MCF 10A (cell line): Measurements from ENCODE around the gene TPP2. TPM values are rescaled to one million over a fixed set of nuclear protein-coding genes. Genes with fewer than 3 reads are reported as not detected.

Experiments used
- BruUV-seq: library from RNA; stranded (reverse); fragments of 400-500 nt; replicated peaks from 2 replicates; lab custom pipeline; 2021; lab: Mats Ljungman, UMichigan
- CTCF ChIA-PET: fragments of 300-600 bp; sonication (Branson Sonifier 250); formaldehyde crosslinking; extraction: SDS; loops from one replicate; lab custom pipeline; 2021; ENCODE audit warnings: antibody characterized with exemption, inconsistent platforms; lab: Yijun Ruan, JAX
- POLR2A ChIA-PET: fragments of 300-600, 350-650 bp; sonication (Branson Sonifier 250); formaldehyde crosslinking; extraction: SDS; loops from one replicate; lab custom pipeline; 2020; ENCODE audit warnings: antibody characterized with exemption, inconsistent platforms; lab: Yijun Ruan, JAX
- DNase-seq: peaks from one replicate; pipeline ENCODE4 v3.0.0-alpha.2; 2018; ENCODE audit not compliant: unreplicated experiment
- H3K27ac Mint-ChIP-seq: one replicate; pipeline ENCODE4 v1.8.0; 2022; ENCODE audit warnings: mild to moderate bottlenecking, low read depth, mixed read lengths; ENCODE audit not compliant: unreplicated experiment
- H3K27me3 Mint-ChIP-seq: one replicate; pipeline ENCODE4 v1.8.0; 2022; ENCODE audit warnings: mixed read lengths; ENCODE audit not compliant: insufficient read depth, unreplicated experiment
- H3K36me3 Mint-ChIP-seq: one replicate; pipeline ENCODE4 v1.8.0; 2022; ENCODE audit warnings: mild to moderate bottlenecking, moderate library complexity, mixed read lengths; ENCODE audit not compliant: insufficient read depth, unreplicated experiment
- H3K4me1 Mint-ChIP-seq: one replicate; pipeline ENCODE4 v1.8.0; 2022; ENCODE audit warnings: mixed read lengths; ENCODE audit not compliant: insufficient read depth, unreplicated experiment
- H3K4me3 Mint-ChIP-seq: one replicate; pipeline ENCODE4 v1.8.0; 2022; ENCODE audit warnings: mild to moderate bottlenecking, moderate library complexity, mixed read lengths; ENCODE audit not compliant: unreplicated experiment
- H3K9me3 Mint-ChIP-seq: one replicate; pipeline ENCODE4 v1.8.0; 2022; ENCODE audit warnings: mixed read lengths; ENCODE audit not compliant: unreplicated experiment
- CTCF ChIP-seq: fragments of 200-600 bp; IDR thresholded peaks from one replicate; pipeline ENCODE4 v1.8.0; 2022; ENCODE audit warnings: antibody characterized with exemption, mild to moderate bottlenecking; ENCODE audit not compliant: unreplicated experiment
- intact Hi-C: fragments of 100-400 bp; cut with micrococcal nuclease; formaldehyde crosslinking; loops from 2 replicates; pipeline ENCODE4 v1.14.1; 2022
- total RNA-seq: library from RNA; stranded (reverse); gene quantifications from 2 replicates; pipeline ENCODE4 v1.2.3, GENCODE V29; 2022

The TPP2 gene
- total RNA-seq, 1 experiment from 2014 or later: 44.2 TPM

GRCh38 chr13:102569488-102569887, 27.3 kb upstream of the TPP2 start:
- Mint-ChIP-seq H3K9me3 (peaks cover 6% of the 10 kb centered on the region), H3K4me1 (no peaks in the 10 kb centered on the region), H3K27ac (no peak overlapping the region), H3K27me3 (no peaks in the 10 kb centered on the region), H3K4me3 (no peak overlapping the region), H3K36me3 (no peaks in the 10 kb centered on the region)
- no peak for DNase-seq
- TF ChIP-seq CTCF: no peak
- ChIA-PET POLR2A (interaction anchor here (0.7 kb wide), 2 partner anchors 12 to 31 kb away, joined by 3 to 4 read pairs; no protein-coding TSS in a partner anchor), CTCF (interaction anchor here (0.6 to 8.4 kb wide), 4 partner anchors 8 to 282 kb away, joined by 3 to 61 read pairs (median 4); no protein-coding TSS in a partner anchor)
- no TSS peak for BruUV-seq
- intact Hi-C loops: no loop called here

GRCh38 chr13:102571075-102571474, 25.7 kb upstream of the TPP2 start:
- DNase-seq: peak; percentile 24
- no peak for TF ChIP-seq CTCF
- intact Hi-C loops: no loop called here
- Mint-ChIP-seq H3K4me1 (no peaks in the 10 kb centered on the region), H3K27me3 (no peaks in the 10 kb centered on the region), H3K36me3 (no peaks in the 10 kb centered on the region), H3K27ac (no peak overlapping the region), H3K4me3 (no peak overlapping the region), H3K9me3 (no peaks in the 10 kb centered on the region)
- ChIA-PET CTCF (interaction anchor here (0.6 to 8.4 kb wide), 10 partner anchors 9 to 991 kb away, joined by 3 to 61 read pairs (median 3); no protein-coding TSS in a partner anchor), POLR2A (interaction anchor here (0.7 kb wide), 1 partner anchor 1192 kb away, joined by 3 read pairs; no protein-coding TSS in a partner anchor)
- BruUV-seq: no TSS peak

GRCh38 chr13:102572323-102572722, 24.5 kb upstream of the TPP2 start:
- Mint-ChIP-seq H3K36me3 (no peaks in the 10 kb centered on the region), H3K27me3 (no peaks in the 10 kb centered on the region), H3K27ac (no peak overlapping the region), H3K9me3 (no peaks in the 10 kb centered on the region), H3K4me1 (no peaks in the 10 kb centered on the region), H3K4me3 (no peak overlapping the region)
- POLR2A ChIA-PET: interaction anchor here (0.7 to 1.5 kb wide), 2 partner anchors 24 to 273 kb away, joined by 4 to 5 read pairs; no protein-coding TSS in a partner anchor
- no peak for TF ChIP-seq CTCF
- intact Hi-C loops: no loop called here
- CTCF ChIA-PET: interaction anchor here (0.6 to 8.4 kb wide), 7 partner anchors 8 to 629 kb away, joined by 3 to 61 read pairs (median 5); no protein-coding TSS in a partner anchor
- DNase-seq: no peak
- BruUV-seq: no TSS peak

GRCh38 chr13:102580552-102581169, 16.1 kb upstream of the TPP2 start:
- peak; percentile 67 for TF ChIP-seq CTCF
- ChIA-PET POLR2A (interaction anchor here (1.0 to 3.0 kb wide), 3 partner anchors 11 to 265 kb away, joined by 3 to 11 read pairs (median 7); partner anchors contain the start of gene ERCC5), CTCF (interaction anchor here (0.6 to 4.6 kb wide), 39 partner anchors 9 to 460 kb away, joined by 3 to 28 read pairs (median 4); no protein-coding TSS in a partner anchor)
- intact Hi-C loops: loop anchor here (1.0 kb wide), 5 partner anchors 145 to 267 kb away; no protein-coding TSS in a partner anchor
- H3K9me3 Mint-ChIP-seq: no peaks in the 10 kb centered on the region
- no TSS peak for BruUV-seq
- H3K4me1 Mint-ChIP-seq: peaks cover 5% of the 10 kb centered on the region
- no peak overlapping the region for H3K27ac Mint-ChIP-seq
- no peak overlapping the region for H3K4me3 Mint-ChIP-seq
- peaks cover 13% of the 10 kb centered on the region for H3K27me3 Mint-ChIP-seq
- no peaks in the 10 kb centered on the region for H3K36me3 Mint-ChIP-seq
- DNase-seq: peak; percentile 74
